GM10266 (cell line): ENCODE data around the gene FAM221B.
A peak's percentile ranks its signal among the peaks of the same experiment; 100 is the strongest.

Experiments
- DNase-seq: peaks from one replicate; pipeline ENCODE4 v3.0.0; 2012; ENCODE audit errors: extremely low spot score
- TF ChIP-seq, protein P1 (sequence below): IDR thresholded peaks from 2 replicates; pipeline ENCODE4 v1.5.1; 2012; ENCODE audit warnings: mild to moderate bottlenecking, low read depth; ENCODE audit not compliant: control insufficient read depth, insufficient read depth; ENCODE audit errors: missing control alignments

Gene FAM221B

DNA sequence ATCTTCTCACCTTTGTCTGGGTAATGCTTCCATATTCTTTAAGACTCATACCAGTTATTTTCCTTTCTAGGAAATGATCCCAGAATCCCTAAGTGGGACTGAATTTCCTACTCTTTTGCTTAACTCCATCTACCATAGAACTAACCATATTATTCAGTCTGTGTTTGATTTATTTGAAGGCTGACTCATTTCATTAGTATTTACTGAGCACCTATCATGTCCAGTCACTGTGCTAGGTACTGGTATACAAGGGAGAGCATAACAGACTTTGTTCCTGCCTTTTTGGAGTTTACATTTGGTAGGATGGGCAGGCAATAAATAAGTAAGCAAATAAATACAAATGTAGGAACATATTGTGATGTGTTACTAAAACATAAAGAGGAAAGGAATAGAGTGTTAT is 32.8 kb downstream of the FAM221B start:
- DNase-seq = no peak
- TF ChIP-seq, protein P1, sequence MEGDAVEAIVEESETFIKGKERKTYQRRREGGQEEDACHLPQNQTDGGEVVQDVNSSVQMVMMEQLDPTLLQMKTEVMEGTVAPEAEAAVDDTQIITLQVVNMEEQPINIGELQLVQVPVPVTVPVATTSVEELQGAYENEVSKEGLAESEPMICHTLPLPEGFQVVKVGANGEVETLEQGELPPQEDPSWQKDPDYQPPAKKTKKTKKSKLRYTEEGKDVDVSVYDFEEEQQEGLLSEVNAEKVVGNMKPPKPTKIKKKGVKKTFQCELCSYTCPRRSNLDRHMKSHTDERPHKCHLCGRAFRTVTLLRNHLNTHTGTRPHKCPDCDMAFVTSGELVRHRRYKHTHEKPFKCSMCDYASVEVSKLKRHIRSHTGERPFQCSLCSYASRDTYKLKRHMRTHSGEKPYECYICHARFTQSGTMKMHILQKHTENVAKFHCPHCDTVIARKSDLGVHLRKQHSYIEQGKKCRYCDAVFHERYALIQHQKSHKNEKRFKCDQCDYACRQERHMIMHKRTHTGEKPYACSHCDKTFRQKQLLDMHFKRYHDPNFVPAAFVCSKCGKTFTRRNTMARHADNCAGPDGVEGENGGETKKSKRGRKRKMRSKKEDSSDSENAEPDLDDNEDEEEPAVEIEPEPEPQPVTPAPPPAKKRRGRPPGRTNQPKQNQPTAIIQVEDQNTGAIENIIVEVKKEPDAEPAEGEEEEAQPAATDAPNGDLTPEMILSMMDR = no peak

DNA sequence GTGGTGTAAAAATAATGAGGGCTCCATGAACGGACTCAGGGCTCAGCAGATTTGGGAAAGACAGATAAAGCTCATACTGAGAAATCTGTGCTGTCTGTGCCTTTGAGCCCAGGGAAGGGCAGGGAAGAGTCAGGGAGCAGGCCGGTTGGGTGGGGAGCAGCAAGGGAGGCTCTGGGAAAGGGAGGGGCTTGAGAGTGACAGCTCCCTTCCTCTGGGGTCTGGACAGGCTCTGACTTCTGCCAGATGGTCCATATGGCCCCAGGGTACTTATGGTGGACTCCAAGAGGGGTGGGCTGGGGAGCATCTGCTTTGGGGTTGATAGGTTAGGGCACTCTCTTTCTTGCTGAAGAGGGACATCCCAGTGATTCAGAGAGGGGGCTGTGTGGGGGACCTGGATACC is 35.1 kb downstream of the FAM221B start:
- DNase-seq = no peak
- TF ChIP-seq, protein P1 = no peak

DNA sequence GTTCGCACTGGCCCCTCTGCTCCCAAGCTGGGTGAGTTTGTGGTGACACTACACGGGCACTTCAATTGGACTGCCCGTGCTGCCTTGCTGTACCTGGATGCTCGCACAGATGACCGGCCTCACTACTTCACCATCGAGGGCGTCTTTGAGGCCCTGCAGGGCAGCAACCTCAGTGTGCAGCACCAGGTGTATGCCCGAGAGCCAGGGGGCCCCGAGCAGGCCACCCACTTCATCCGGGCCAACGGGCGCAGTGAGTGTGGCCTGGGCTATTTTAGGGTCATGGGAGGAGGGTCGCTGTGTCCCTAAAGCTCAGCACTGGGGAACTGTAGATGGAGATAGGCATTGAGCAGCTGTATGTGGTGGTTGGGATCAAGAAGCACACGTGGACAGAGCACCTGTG is 35.7 kb downstream of the FAM221B start:
- DNase-seq = no peak
- TF ChIP-seq, protein P1 = no peak

DNA sequence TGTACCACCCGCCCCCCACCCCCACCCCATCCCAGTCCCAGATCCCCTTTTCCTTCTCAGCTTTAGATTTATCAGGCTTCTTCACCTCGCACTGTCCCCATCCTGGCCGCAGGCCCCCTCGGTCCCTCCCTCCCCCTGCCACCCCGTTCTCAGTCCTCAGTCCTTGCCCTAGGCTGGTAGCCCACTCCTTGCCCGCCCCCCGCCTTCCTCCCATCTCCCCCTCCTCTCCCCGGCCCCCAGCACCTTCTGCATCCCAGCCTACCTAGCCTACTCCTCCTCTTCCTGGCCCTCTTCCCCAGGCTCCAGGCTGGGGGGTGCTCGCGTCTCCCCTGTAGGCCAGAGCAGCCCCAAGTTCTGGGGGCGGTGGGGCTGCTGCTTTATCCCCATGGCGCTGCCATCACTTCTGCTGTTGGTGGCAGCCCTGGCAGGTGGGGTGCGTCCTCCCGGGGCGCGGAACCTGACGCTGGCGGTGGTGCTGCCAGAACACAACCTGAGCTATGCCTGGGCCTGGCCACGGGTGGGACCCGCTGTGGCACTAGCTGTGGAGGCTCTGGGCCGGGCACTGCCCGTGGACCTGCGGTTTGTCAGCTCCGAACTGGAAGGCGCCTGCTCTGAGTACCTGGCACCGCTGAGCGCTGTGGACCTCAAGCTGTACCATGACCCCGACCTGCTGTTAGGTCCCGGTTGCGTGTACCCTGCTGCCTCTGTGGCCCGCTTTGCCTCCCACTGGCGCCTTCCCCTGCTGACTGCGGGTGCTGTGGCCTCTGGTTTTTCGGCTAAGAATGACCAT is 36.3 kb downstream of the FAM221B start:
- TF ChIP-seq, protein P1 = no peak
- DNase-seq = no peak

DNA sequence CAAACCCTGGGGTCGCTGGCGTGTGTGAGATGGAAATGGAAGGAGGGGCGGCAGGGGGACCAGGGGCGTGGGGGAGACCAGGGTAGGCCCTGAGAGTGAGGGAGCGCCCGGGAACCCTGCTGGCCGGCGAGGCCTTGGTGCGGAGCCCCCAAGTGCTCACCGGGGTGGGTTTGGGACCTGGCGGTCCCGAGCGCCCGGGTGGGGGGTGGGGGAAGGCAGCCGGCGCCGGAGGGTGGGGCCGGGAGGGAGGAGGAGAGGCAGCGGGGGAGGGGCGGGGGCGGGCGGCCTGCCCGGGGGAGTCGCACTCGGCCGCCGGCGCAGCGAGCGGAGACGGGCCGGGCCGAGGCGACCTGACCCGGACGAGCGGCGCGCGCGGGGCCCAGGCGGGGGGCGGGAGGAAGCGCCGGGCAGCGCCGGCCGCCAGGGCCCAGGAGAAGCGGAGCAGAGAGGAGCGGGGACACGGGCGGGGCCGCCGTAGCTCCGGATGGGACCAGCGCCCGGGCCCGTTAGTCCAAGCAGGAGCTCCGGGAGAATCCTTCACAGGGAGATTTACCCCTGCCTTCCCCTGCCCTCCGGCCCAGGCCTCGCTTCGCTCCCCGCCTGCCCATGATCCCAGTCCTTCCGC is 37.1 kb downstream of the FAM221B start, which contains the start of gene NPR2:
Gene NPR2 (plus strand): TSS at position 295 of the 625 bp plus-strand sequence. CDS start 818 bp downstream, outside the sequence.
- no peak for DNase-seq

DNA sequence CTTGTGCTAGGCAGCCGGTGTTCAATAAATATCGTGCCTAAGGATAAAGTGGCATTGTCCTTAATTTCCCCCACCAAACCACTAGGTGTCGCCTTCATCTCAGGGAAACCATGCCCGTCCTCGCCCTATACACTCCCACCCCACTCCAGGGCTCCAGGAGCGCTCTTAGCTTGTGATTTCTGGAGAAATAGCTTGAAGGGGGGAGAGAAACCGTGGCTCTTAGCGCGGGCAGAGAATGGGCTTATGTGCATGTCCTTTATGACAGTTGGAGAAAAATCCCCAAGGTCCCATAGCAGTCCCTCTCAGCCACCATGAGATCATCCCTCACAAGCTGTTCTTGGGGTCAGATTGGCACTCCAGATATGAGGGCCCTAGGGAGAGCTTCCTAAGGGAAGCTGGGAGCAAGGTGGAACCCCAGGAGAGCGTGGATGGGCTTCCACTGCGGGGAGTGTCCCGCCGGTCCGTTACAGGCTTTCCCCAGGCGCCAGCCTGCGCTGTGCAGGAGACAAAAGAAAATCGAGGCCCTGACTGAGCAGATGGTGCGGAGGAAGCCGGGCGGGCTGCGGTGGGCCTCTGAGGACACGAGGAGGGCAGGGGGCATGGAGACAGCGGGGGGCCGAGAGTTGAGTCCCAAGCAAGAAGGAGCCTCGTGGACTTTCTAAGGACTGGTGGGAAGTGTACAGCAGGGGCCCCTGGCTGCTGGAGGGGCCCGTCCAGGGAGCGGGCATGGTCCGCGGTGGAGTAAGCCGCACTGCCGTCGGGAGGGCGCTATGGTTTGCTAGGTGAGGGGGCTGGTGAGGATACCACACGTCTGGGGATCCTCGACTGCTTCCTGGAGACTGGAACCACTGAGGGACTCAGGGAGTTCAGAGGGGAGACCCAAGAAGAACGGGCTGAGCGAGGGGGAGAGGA is 37.9 kb downstream of the FAM221B start:
- TF ChIP-seq, protein P1 = peak; percentile 82
- DNase-seq = peak; percentile 90

More for the DNA sequence above, 37.1 kb downstream of the FAM221B start, which contains the start of gene NPR2:
- TF ChIP-seq, protein P1 = no peak
